H9 (cell line): ENCODE data around the gene EVC. TPM values are rescaled to one million over a fixed set of nuclear protein-coding genes. Genes with fewer than 3 reads are reported as not detected.

Experiments
- DNase-seq: peaks from one replicate; pipeline ENCODE4 v3.0.0-alpha.2; 2017
- H2AFZ ChIP-seq: one replicate; pipeline ENCODE4 v1.6.1; 2013; ENCODE audit warnings: mild to moderate bottlenecking, low read length, control low read depth, moderate library complexity
- H2AK5ac ChIP-seq: 2 replicates; pipeline ENCODE4 v1.6.1; 2013; ENCODE audit warnings: low read length, control low read depth, mixed read lengths; ENCODE audit not compliant: insufficient read length
- H2BK120ac ChIP-seq: one replicate; pipeline ENCODE4 v1.6.1; 2013; ENCODE audit warnings: low read depth, mild to moderate bottlenecking, low read length, control low read depth, inconsistent platforms; ENCODE audit not compliant: poor library complexity, severe bottlenecking
- H2BK12ac ChIP-seq: 2 replicates; pipeline ENCODE4 v1.6.1; 2013; ENCODE audit warnings: low read length, control low read depth, mixed read lengths, low read depth; ENCODE audit not compliant: insufficient read length
- H2BK15ac ChIP-seq: 2 replicates; pipeline ENCODE4 v1.6.1; 2013; ENCODE audit warnings: low read depth, low read length, control low read depth
- H2BK20ac ChIP-seq: one replicate; pipeline ENCODE4 v1.6.1; 2013; ENCODE audit warnings: low read depth, mild to moderate bottlenecking, low read length, control low read depth, inconsistent platforms; ENCODE audit not compliant: poor library complexity, severe bottlenecking
- H2BK5ac ChIP-seq: 2 replicates; pipeline ENCODE4 v1.6.1; 2013; ENCODE audit warnings: low read length, control low read depth, mixed read lengths; ENCODE audit not compliant: insufficient read length
- H3K14ac ChIP-seq: 2 replicates; pipeline ENCODE4 v1.6.1; 2013; ENCODE audit warnings: low read length, control low read depth; ENCODE audit not compliant: insufficient read depth
- H3K18ac ChIP-seq: 2 replicates; pipeline ENCODE4 v1.6.1; 2013; ENCODE audit warnings: low read depth, mild to moderate bottlenecking, mixed read lengths, low read length, control low read depth; ENCODE audit not compliant: insufficient read length
- H3K23ac ChIP-seq: 2 replicates; pipeline ENCODE4 v1.6.1; 2013; ENCODE audit warnings: low read length, control low read depth, mixed read lengths, low read depth; ENCODE audit not compliant: insufficient read length
- H3K23me2 ChIP-seq: 2 replicates; pipeline ENCODE4 v1.6.1; 2013; ENCODE audit warnings: low read depth, mild to moderate bottlenecking, mixed read lengths, low read length, control low read depth; ENCODE audit not compliant: insufficient read length, poor library complexity, severe bottlenecking
- H3K27ac ChIP-seq: 2 replicates; pipeline ENCODE4 v1.5.1; 2013; ENCODE audit warnings: low read length, control low read depth, mixed read lengths, low read depth; ENCODE audit not compliant: insufficient read length
- H3K27me3 ChIP-seq: 2 replicates; pipeline ENCODE4 v1.6.1; 2013; ENCODE audit warnings: low read length, control low read depth, inconsistent platforms; ENCODE audit not compliant: insufficient read depth
- H3K4ac ChIP-seq: 2 replicates; pipeline ENCODE4 v1.6.1; 2013; ENCODE audit warnings: low read depth, mild to moderate bottlenecking, control low read depth, inconsistent platforms, low read length, moderate library complexity
- H3K4me1 ChIP-seq: 2 replicates; pipeline ENCODE4 v1.6.1; 2013; ENCODE audit warnings: low read length, control low read depth, inconsistent platforms; ENCODE audit not compliant: insufficient read depth
- H3K4me2 ChIP-seq: 2 replicates; pipeline ENCODE4 v1.6.1; 2013; ENCODE audit warnings: low read length, control low read depth, mixed read lengths; ENCODE audit not compliant: insufficient read length, insufficient read depth
- H3K56ac ChIP-seq: 2 replicates; pipeline ENCODE4 v1.6.1; 2013; ENCODE audit warnings: low read depth, mild to moderate bottlenecking, mixed read lengths, low read length, control low read depth; ENCODE audit not compliant: insufficient read length
- H3K79me1 ChIP-seq: 2 replicates; pipeline ENCODE4 v1.6.1; 2013; ENCODE audit warnings: low read depth, mild to moderate bottlenecking, moderate library complexity, low read length, control low read depth, inconsistent platforms; ENCODE audit not compliant: insufficient read depth, poor library complexity, severe bottlenecking
- H3K79me2 ChIP-seq: 2 replicates; pipeline ENCODE4 v1.6.1; 2013; ENCODE audit warnings: low read length, control low read depth, inconsistent platforms; ENCODE audit not compliant: insufficient read depth
- H3K9ac ChIP-seq: 2 replicates; pipeline ENCODE4 v1.6.1; 2013; ENCODE audit warnings: low read length, control low read depth, mixed read lengths; ENCODE audit not compliant: insufficient read length; ENCODE audit errors: extremely low read depth
- H3K9me3 ChIP-seq: one replicate; pipeline ENCODE4 v1.6.1; 2013; ENCODE audit warnings: low read depth, low read length, inconsistent platforms; ENCODE audit not compliant: control insufficient read depth
- H3T11ph ChIP-seq: one replicate; pipeline ENCODE4 v1.6.1; 2013; ENCODE audit warnings: mild to moderate bottlenecking, low read length, control low read depth, inconsistent platforms
- H4K20me1 ChIP-seq: one replicate; pipeline ENCODE4 v1.6.1; 2013; ENCODE audit not compliant: control insufficient read depth, insufficient read length, insufficient read depth
- H4K5ac ChIP-seq: 2 replicates; pipeline ENCODE4 v1.6.1; 2013; ENCODE audit warnings: low read depth, mild to moderate bottlenecking, mixed read lengths, low read length, control low read depth; ENCODE audit not compliant: insufficient read length
- H4K8ac ChIP-seq: replicated peaks from 2 replicates; pipeline ENCODE4 v1.6.1; 2013; ENCODE audit warnings: low read length, control low read depth, mixed read lengths, low read depth; ENCODE audit not compliant: insufficient read length
- H4K91ac ChIP-seq: 2 replicates; pipeline ENCODE4 v1.6.1; 2013; ENCODE audit warnings: low read depth, mild to moderate bottlenecking, moderate library complexity, mixed read lengths, low read length, control low read depth; ENCODE audit not compliant: insufficient read length
- H3K27ac Mint-ChIP-seq, 3 experiments: 2 replicates in 2 of 3; 3 replicates in 1 of 3; pipeline ENCODE4 v1.8.0; 2020 to 2021; ENCODE audit warnings: mixed read lengths in 3 of 3, mild to moderate bottlenecking in 1 of 3, moderate library complexity in 1 of 3
- H3K27me3 Mint-ChIP-seq: 2 replicates; pipeline ENCODE4 v1.8.0; 2021; ENCODE audit warnings: low read depth, mild to moderate bottlenecking, moderate library complexity, mixed read lengths
- H3K36me3 Mint-ChIP-seq, 3 experiments: 2 replicates in 2 of 3; 3 replicates in 1 of 3; pipeline ENCODE4 v1.8.0; 2020 to 2021; ENCODE audit warnings: low read depth in 3 of 3, mixed read lengths in 3 of 3; ENCODE audit not compliant: insufficient read depth in 1 of 3
- H3K4me1 Mint-ChIP-seq, 2 experiments: 2 replicates each; pipeline ENCODE4 v1.8.0; 2020; ENCODE audit warnings: mixed read lengths in 2 of 2
- H3K4me3 Mint-ChIP-seq, 2 experiments: 2 replicates in 1 of 2; 3 replicates in 1 of 2; pipeline ENCODE4 v1.8.0; 2020 to 2021; ENCODE audit warnings: mild to moderate bottlenecking in 2 of 2, mixed read lengths in 2 of 2, moderate library complexity in 1 of 2
- H3K9me3 Mint-ChIP-seq, 2 experiments: 2 replicates in 1 of 2; 3 replicates in 1 of 2; pipeline ENCODE4 v1.8.0; 2020; ENCODE audit warnings: mild to moderate bottlenecking in 2 of 2, mixed read lengths in 2 of 2, moderate library complexity in 1 of 2
- CTCF ChIP-seq: fragments of 200-600 bp; sonication (generic); conservative IDR thresholded peaks from 3 replicates; pipeline ENCODE4 v1.8.0; 2021; ENCODE audit warnings: antibody characterized with exemption, mild to moderate bottlenecking
- WGBS: extraction: QIAGEN DNeasy Blood & Tissue Kit; methylation state at CpG from one replicate; pipeline ENCODE4 v1.1.7; 2013; ENCODE audit warnings: missing lambda C conversion rate, low lambda C conversion rate, mixed read lengths; ENCODE audit not compliant: insufficient read length; ENCODE audit errors: extremely low coverage; 5-methylcytosine and 5-hydroxymethylcytosine counted together
- total RNA-seq: library from RNA; stranded (reverse); gene quantifications from 2 replicates; pipeline ENCODE4 v1.2.1, GENCODE V29; 2021

EVC gene
- total RNA-seq, 1 experiment from 2014 or later: 10.1 TPM

GRCh38 chr4:5732158-5732557, 21.2 kb downstream of the EVC start:
- Histone ChIP-seq H4K5ac (no peak overlapping the region), H3K4ac (no peak overlapping the region), H3K23me2 (no peaks in the 10 kb centered on the region), H3K4me1 (no peaks in the 10 kb centered on the region; the same call in 1 of the 2 replicates), H3K9me3 (no peaks in the 10 kb centered on the region), H3K27me3 (no peaks in the 10 kb centered on the region), H2BK5ac (no peak overlapping the region), H2BK12ac (no peak overlapping the region), H4K8ac (no peak overlapping the region), H3T11ph (no peak overlapping the region), H3K9ac (no peak overlapping the region), H2AK5ac (no peak overlapping the region), H4K20me1 (no peaks in the 10 kb centered on the region), H3K23ac (no peak overlapping the region), H3K14ac (no peak overlapping the region), H3K18ac (no peak overlapping the region), H3K56ac (no peak overlapping the region), H3K79me2 (no peaks in the 10 kb centered on the region), H2BK15ac (no peak overlapping the region), H3K4me2 (no peak overlapping the region), H3K79me1 (no peaks in the 10 kb centered on the region), H2AFZ (no peak overlapping the region), H2BK120ac (no peak overlapping the region), H3K27ac (no peak overlapping the region), H2BK20ac (no peak overlapping the region), H4K91ac (no peak overlapping the region)
- Mint-ChIP-seq H3K27ac (no peak overlapping the region), H3K4me1 (0 out of 4 replicates have a peak, but pooled peaks cover 0 to 4% of the 10 kb centered on the region in 2 experiments), H3K4me3 (no peak overlapping the region), H3K9me3 (no peaks in the 10 kb centered on the region), H3K27me3 (no peaks in the 10 kb centered on the region; the same call in none of the 2 replicates), H3K36me3 (peaks cover 14 to 53% (median 28%) of the 10 kb centered on the region in 3 experiments)
- DNase-seq: no peak
- TF ChIP-seq CTCF: no peak
- WGBS: no CpG with 5 or more reads among the region's 10 CpGs
